PC-3 (cell line): ENCODE results near the gene TTC28. TPM values are rescaled to one million over a fixed set of nuclear protein-coding genes. Genes with fewer than 3 reads are reported as not detected.

Experiments
- ATAC-seq: fragments of 200-7000 bp; cut with Tn5 transposase; 2 replicates; pipeline ENCODE4 v1.9.1; 2020; ENCODE audit warnings: mild to moderate bottlenecking, moderate library complexity
- BruUV-seq: library from RNA; stranded (reverse); fragments of 400-500 nt; replicated peaks from 2 replicates; lab custom pipeline; 2021; lab: Mats Ljungman, UMichigan
- CTCF ChIA-PET: fragments of 300-600 bp; sonication (Branson Sonifier 250); formaldehyde crosslinking; loops from one replicate; lab custom pipeline; 2022; ENCODE audit warnings: antibody characterized with exemption; lab: Charles Lee
- POLR2A ChIA-PET: fragments of 300-600 bp; sonication (Branson Sonifier 250); formaldehyde crosslinking; loops from one replicate; lab custom pipeline; 2022; ENCODE audit warnings: antibody characterized with exemption; ENCODE audit not compliant: unreplicated experiment; lab: Charles Lee
- DNase-seq: peaks from one replicate; pipeline ENCODE4 v3.0.0-alpha.2; 2015
- H2AFZ ChIP-seq: fragments of 300-600 bp; sonication (generic); 2 replicates; pipeline ENCODE4 v1.6.0; 2016; ENCODE audit warnings: antibody characterized with exemption, low read length
- H3F3A ChIP-seq: fragments of 300-600 bp; sonication (generic); one replicate; pipeline ENCODE4 v1.6.0; 2017; ENCODE audit warnings: antibody characterized with exemption, low read length, control low read depth, mild to moderate bottlenecking; ENCODE audit not compliant: unreplicated experiment
- H3K27ac ChIP-seq: fragments of 300-600 bp; sonication (generic); 2 replicates; pipeline ENCODE4 v1.5.1; 2016; ENCODE audit warnings: mild to moderate bottlenecking, low read length
- H3K27me3 ChIP-seq: fragments of 300-600 bp; sonication (generic); 2 replicates; pipeline ENCODE4 v1.6.1; 2016; ENCODE audit warnings: low read length, mixed read lengths
- H3K36me3 ChIP-seq: fragments of 300-600 bp; sonication (generic); 2 replicates; pipeline ENCODE4 v1.6.1; 2016; ENCODE audit warnings: low read depth, mixed run types, low read length, mixed read lengths
- H3K4me1 ChIP-seq: fragments of 300-600 bp; sonication (generic); 2 replicates; pipeline ENCODE4 v1.5.1; 2016; ENCODE audit warnings: low read length; ENCODE audit not compliant: insufficient read depth
- H3K4me2 ChIP-seq: fragments of 300-600 bp; sonication (generic); 2 replicates; pipeline ENCODE4 v1.6.0; 2016; ENCODE audit warnings: low read length
- H3K4me3 ChIP-seq: fragments of 300-600 bp; sonication (generic); 2 replicates; pipeline ENCODE4 v1.5.1; 2016; ENCODE audit warnings: mild to moderate bottlenecking, low read length, mixed read lengths
- H3K79me2 ChIP-seq: fragments of 300-600 bp; sonication (generic); 2 replicates; pipeline ENCODE4 v1.6.1; 2017; ENCODE audit warnings: low read length, mixed read lengths
- H3K9ac ChIP-seq: fragments of 300-600 bp; sonication (generic); 2 replicates; pipeline ENCODE4 v1.6.0; 2016; ENCODE audit warnings: mild to moderate bottlenecking, low read length
- H3K9me2 ChIP-seq: fragments of 300-600 bp; sonication (generic); replicated peaks from 2 replicates; pipeline ENCODE4 v1.6.1; 2016; ENCODE audit warnings: mixed run types, low read length, mixed read lengths
- H3K9me3 ChIP-seq: fragments of 300-600 bp; sonication (generic); 2 replicates; pipeline ENCODE4 v1.6.1; 2016; ENCODE audit warnings: low read length, mixed read lengths
- H4K20me1 ChIP-seq: fragments of 300-600 bp; sonication (generic); 2 replicates; pipeline ENCODE4 v1.6.1; 2016; ENCODE audit warnings: low read length, mixed read lengths
- CTCF ChIP-seq: fragments of 300-600 bp; sonication (generic); conservative IDR thresholded peaks from 2 replicates; pipeline ENCODE4 v1.5.1; 2017; ENCODE audit warnings: antibody characterized with exemption, low read depth, mild to moderate bottlenecking, low read length
- EZH2 ChIP-seq: fragments of 300-600 bp; sonication (generic); IDR thresholded peaks from one replicate; pipeline ENCODE4 v1.6.1; 2017; ENCODE audit warnings: antibody characterized with exemption, mild to moderate bottlenecking, low read length; ENCODE audit not compliant: unreplicated experiment
- EZH2phosphoT487 ChIP-seq: fragments of 300-600 bp; sonication (generic); IDR thresholded peaks from 2 replicates; pipeline ENCODE4 v1.6.1; 2018; ENCODE audit warnings: mild to moderate bottlenecking, antibody characterized with exemption, low read length, borderline replicate concordance
- intact Hi-C: fragments of 100-400 bp; cut with micrococcal nuclease; formaldehyde crosslinking; loops from 2 replicates; pipeline ENCODE4 v1.9.0; 2023
- total RNA-seq: library from RNA; depleted of rRNA; stranded (reverse); fragments of >200 nt; gene quantifications from 2 replicates; pipeline ENCODE4 v1.2.3, GENCODE V29; 2014

TTC28 gene
- total RNA-seq, 1 experiment from 2014 or later: 6.3 TPM

- H3K4me1 ChIP-seq: no peaks in the 10 kb centered on the region
- ChIA-PET POLR2A (no interaction called here), CTCF (no interaction called here)
- no peak overlapping the region for H3K4me3 ChIP-seq
- no peaks in the 10 kb centered on the region for H3K79me2 ChIP-seq
- no peaks in the 10 kb centered on the region for H3F3A ChIP-seq
- no peaks in the 10 kb centered on the region for H4K20me1 ChIP-seq
- DNase-seq (no peak), ATAC-seq (no peak)
- no peak overlapping the region for H3K9ac ChIP-seq
- H3K4me2 ChIP-seq: no peak overlapping the region
- no peak for TF ChIP-seq EZH2
- TF ChIP-seq EZH2phosphoT487: no peak
- no peak for TF ChIP-seq CTCF
- no peaks in the 10 kb centered on the region for H3K36me3 ChIP-seq
- BruUV-seq: no TSS peak
- intact Hi-C loops: no loop called here
- H3K27ac ChIP-seq: no peak overlapping the region
- H3K9me3 ChIP-seq: no peaks in the 10 kb centered on the region
- no peaks in the 10 kb centered on the region for H3K27me3 ChIP-seq
- H2AFZ ChIP-seq: no peak overlapping the region
- no peaks in the 10 kb centered on the region for H3K9me2 ChIP-seq
Measured at GRCh38 chr22:28442264-28442710, 237.4 kb downstream of the TTC28 start.

GRCh38 chr22:28441720-28442263, 237.8 kb downstream of the TTC28 start:
- BruUV-seq: no TSS peak
- intact Hi-C loops: no loop called here
- Histone ChIP-seq H2AFZ (no peak overlapping the region), H4K20me1 (no peaks in the 10 kb centered on the region), H3K27me3 (no peaks in the 10 kb centered on the region), H3F3A (no peaks in the 10 kb centered on the region), H3K27ac (no peak overlapping the region), H3K4me2 (no peak overlapping the region), H3K4me3 (no peak overlapping the region), H3K4me1 (no peaks in the 10 kb centered on the region), H3K9me3 (no peaks in the 10 kb centered on the region), H3K36me3 (no peaks in the 10 kb centered on the region), H3K9ac (no peak overlapping the region), H3K9me2 (no peaks in the 10 kb centered on the region), H3K79me2 (no peaks in the 10 kb centered on the region)
- POLR2A ChIA-PET: no interaction called here
- TF ChIP-seq EZH2 (no peak), EZH2phosphoT487 (no peak), CTCF (no peak)
- ATAC-seq: no peak
- no peak for DNase-seq
- CTCF ChIA-PET: no interaction called here

GRCh38 chr22:28440592-28441390, 238.8 kb downstream of the TTC28 start:
- Histone ChIP-seq H3K9ac (no peak overlapping the region), H4K20me1 (no peaks in the 10 kb centered on the region), H3K4me2 (no peak overlapping the region), H3K36me3 (no peaks in the 10 kb centered on the region), H3K9me3 (no peaks in the 10 kb centered on the region), H3K27me3 (no peaks in the 10 kb centered on the region), H3K4me1 (no peaks in the 10 kb centered on the region), H3F3A (no peaks in the 10 kb centered on the region), H2AFZ (no peak overlapping the region), H3K4me3 (no peak overlapping the region), H3K27ac (no peak overlapping the region), H3K79me2 (no peaks in the 10 kb centered on the region), H3K9me2 (no peaks in the 10 kb centered on the region)
- BruUV-seq: no TSS peak
- ATAC-seq: no peak
- DNase-seq: no peak
- ChIA-PET POLR2A (no interaction called here), CTCF (no interaction called here)
- no peak for TF ChIP-seq CTCF
- TF ChIP-seq EZH2phosphoT487: no peak
- TF ChIP-seq EZH2: no peak
- intact Hi-C loops: no loop called here
